ENCODE results near the gene RAB15.

Gene RAB15

DNA sequence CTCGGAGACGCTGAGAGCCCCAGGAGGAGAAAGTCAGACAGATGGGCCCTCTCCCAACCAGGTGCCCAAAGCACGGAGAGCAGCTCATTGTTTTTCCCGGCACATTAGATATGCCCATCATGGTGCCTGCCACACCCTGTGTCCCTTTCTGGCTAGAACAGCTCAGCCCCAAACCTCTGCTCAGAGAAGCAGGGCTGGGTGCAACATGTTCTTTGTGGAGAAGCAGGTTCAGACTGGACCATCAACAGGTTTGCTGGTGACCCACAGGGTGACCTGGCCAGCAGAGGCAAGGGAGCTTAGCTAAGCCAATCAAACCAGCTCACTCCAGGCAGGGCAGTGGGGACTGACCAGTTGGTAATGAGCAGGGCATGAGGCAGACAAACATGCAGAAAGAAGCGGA lies 13.4 kb downstream of the RAB15 start:
- no peak for TF ChIP-seq TCF12 (IDR thresholded peaks at IDR 0.05; ENCODE audit: low read depth)
- TF ChIP-seq, protein P1, sequence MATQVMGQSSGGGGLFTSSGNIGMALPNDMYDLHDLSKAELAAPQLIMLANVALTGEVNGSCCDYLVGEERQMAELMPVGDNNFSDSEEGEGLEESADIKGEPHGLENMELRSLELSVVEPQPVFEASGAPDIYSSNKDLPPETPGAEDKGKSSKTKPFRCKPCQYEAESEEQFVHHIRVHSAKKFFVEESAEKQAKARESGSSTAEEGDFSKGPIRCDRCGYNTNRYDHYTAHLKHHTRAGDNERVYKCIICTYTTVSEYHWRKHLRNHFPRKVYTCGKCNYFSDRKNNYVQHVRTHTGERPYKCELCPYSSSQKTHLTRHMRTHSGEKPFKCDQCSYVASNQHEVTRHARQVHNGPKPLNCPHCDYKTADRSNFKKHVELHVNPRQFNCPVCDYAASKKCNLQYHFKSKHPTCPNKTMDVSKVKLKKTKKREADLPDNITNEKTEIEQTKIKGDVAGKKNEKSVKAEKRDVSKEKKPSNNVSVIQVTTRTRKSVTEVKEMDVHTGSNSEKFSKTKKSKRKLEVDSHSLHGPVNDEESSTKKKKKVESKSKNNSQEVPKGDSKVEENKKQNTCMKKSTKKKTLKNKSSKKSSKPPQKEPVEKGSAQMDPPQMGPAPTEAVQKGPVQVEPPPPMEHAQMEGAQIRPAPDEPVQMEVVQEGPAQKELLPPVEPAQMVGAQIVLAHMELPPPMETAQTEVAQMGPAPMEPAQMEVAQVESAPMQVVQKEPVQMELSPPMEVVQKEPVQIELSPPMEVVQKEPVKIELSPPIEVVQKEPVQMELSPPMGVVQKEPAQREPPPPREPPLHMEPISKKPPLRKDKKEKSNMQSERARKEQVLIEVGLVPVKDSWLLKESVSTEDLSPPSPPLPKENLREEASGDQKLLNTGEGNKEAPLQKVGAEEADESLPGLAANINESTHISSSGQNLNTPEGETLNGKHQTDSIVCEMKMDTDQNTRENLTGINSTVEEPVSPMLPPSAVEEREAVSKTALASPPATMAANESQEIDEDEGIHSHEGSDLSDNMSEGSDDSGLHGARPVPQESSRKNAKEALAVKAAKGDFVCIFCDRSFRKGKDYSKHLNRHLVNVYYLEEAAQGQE (IDR thresholded peaks at IDR 0.05; ENCODE audit: low read depth) = no peak
- TF ChIP-seq, protein P2, sequence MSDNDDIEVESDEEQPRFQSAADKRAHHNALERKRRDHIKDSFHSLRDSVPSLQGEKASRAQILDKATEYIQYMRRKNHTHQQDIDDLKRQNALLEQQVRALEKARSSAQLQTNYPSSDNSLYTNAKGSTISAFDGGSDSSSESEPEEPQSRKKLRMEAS (IDR thresholded peaks at IDR 0.05) = no peak
- TF ChIP-seq TEAD4 (IDR thresholded peaks at IDR 0.05) = no peak

DNA sequence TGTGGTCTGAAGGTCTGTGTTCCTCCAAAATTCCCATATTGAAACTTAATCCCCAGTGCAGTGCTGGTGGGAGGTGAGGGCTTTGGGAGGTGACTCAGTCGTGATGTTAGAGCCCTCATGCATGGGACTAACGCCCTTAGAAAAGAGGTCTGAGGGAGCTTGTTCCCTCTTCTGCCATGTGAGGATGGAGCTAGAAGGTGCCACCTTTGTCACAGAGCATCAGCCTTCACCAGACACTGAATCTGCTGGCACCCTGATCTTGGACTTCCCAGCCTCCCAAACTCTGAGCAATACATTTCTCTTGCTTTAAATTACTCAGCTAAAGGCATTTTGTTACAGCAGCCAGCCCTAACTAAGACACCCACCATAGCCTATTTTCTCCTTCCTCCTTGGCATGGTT lies 13.9 kb downstream of the RAB15 start:
- TF ChIP-seq EP300 (IDR thresholded peaks at IDR 0.05; ENCODE audit: borderline replicate concordance) (no peak), TEAD4 (IDR thresholded peaks at IDR 0.05) (no peak), CEBPB (IDR thresholded peaks at IDR 0.05) (no peak), ZBTB7A (IDR thresholded peaks at IDR 0.05; ENCODE audit: low read depth) (no peak), YY1 (IDR thresholded peaks at IDR 0.05; ENCODE audit: low read depth) (no peak), FOXM1 (IDR thresholded peaks at IDR 0.05; ENCODE audit: borderline replicate concordance, low read depth) (no peak), TAF1 (IDR thresholded peaks at IDR 0.05; ENCODE audit: low read depth) (no peak), EGR1 (IDR thresholded peaks at IDR 0.05) (no peak), NFIC (IDR thresholded peaks at IDR 0.05) (no peak), RAD21 (IDR thresholded peaks at IDR 0.05; ENCODE audit: low read depth) (no peak), TCF12 (IDR thresholded peaks at IDR 0.05; ENCODE audit: low read depth) (no peak)
- TF ChIP-seq, protein P1 (IDR thresholded peaks at IDR 0.05; ENCODE audit: low read depth) = no peak

DNA sequence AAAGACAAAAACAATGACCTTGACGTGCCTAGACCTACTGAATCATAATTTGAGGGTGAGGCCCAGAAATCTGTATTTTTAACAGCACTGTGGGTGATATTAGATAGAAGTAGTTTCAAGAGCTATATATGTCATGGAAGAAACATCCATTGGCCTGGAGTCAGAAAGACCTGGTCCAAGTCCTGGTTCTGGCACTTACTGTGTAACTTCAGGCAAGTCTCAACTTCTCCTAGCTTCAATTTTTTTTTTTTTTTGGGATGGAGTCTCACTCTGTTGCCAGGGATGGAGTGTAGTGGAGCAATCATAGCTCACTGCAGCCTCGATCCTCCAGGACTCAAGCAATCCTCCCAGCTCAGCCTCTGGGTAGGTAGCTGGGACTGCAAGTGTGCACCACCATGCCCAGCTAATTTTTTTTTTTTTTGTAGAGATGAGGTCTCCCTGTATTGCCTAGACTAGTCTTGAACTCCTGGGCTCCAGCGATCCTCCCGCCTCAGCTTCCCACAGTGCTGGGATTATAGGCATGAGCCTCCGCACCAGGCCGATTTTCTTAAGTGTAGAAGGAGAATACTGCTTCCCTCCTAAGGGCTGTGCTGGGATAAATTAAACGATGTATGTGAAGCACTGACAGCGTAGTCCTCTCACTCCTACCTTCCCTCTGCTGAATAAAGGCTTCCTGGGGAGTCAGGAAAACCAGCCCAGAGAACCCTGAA lies 15.3 kb downstream of the RAB15 start:
- TF ChIP-seq EGR1 (IDR thresholded peaks at IDR 0.05) (no peak), TEAD4 (IDR thresholded peaks at IDR 0.05) (no peak), RAD21 (IDR thresholded peaks at IDR 0.05; ENCODE audit: low read depth) (no peak), NFIC (IDR thresholded peaks at IDR 0.05) (no peak), EP300 (IDR thresholded peaks at IDR 0.05; ENCODE audit: borderline replicate concordance) (no peak), TAF1 (IDR thresholded peaks at IDR 0.05; ENCODE audit: low read depth) (no peak), CEBPB (IDR thresholded peaks at IDR 0.05) (no peak), TCF12 (IDR thresholded peaks at IDR 0.05; ENCODE audit: low read depth) (no peak), YY1 (IDR thresholded peaks at IDR 0.05; ENCODE audit: low read depth) (no peak), CREB1 (IDR thresholded peaks at IDR 0.05; ENCODE audit: low read depth) (no peak), FOXM1 (IDR thresholded peaks at IDR 0.05; ENCODE audit: borderline replicate concordance, low read depth) (no peak), ZBTB7A (IDR thresholded peaks at IDR 0.05; ENCODE audit: low read depth) (no peak)
- TF ChIP-seq, protein P2 (IDR thresholded peaks at IDR 0.05) = no peak
- TF ChIP-seq, protein P1 (IDR thresholded peaks at IDR 0.05; ENCODE audit: low read depth) = no peak
- TF ChIP-seq, protein P3, sequence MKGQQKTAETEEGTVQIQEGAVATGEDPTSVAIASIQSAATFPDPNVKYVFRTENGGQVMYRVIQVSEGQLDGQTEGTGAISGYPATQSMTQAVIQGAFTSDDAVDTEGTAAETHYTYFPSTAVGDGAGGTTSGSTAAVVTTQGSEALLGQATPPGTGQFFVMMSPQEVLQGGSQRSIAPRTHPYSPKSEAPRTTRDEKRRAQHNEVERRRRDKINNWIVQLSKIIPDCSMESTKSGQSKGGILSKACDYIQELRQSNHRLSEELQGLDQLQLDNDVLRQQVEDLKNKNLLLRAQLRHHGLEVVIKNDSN (IDR thresholded peaks at IDR 0.05) = no peak

DNA sequence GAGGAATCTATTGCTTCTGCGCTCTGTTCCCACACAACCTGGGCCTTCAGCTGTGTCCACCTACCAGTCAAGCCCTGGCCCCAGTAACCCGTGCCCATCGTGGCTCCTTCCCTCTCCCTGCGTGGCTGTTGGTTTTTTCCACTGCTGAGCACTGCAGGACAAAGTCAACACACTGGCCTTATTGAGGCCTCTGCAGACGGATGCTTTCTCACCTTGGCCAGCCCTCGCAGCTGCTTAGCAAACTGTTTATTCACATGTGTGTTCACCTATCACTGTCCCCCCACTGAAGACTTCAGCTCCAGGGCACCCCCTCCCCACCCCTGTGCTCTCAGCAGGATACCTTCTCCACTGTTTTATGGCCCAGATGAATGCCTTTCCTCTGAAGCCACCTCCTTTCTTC lies 16.8 kb downstream of the RAB15 start:
- no peak for TF ChIP-seq FOXM1 (IDR thresholded peaks at IDR 0.05; ENCODE audit: borderline replicate concordance, low read depth)
- TF ChIP-seq EGR1 (IDR thresholded peaks at IDR 0.05) = no peak
- TF ChIP-seq, protein P3 (IDR thresholded peaks at IDR 0.05) = no peak
- TF ChIP-seq ZBTB7A (IDR thresholded peaks at IDR 0.05; ENCODE audit: low read depth) = no peak
- TF ChIP-seq EP300 (IDR thresholded peaks at IDR 0.05; ENCODE audit: borderline replicate concordance) = no peak
- no peak for TF ChIP-seq CEBPB (IDR thresholded peaks at IDR 0.05)
- no peak for TF ChIP-seq RAD21 (IDR thresholded peaks at IDR 0.05; ENCODE audit: low read depth)
- no peak for TF ChIP-seq YY1 (IDR thresholded peaks at IDR 0.05; ENCODE audit: low read depth)
- TF ChIP-seq TAF1 (IDR thresholded peaks at IDR 0.05; ENCODE audit: low read depth) = no peak

Data from Ishikawa (cell line).